Glutamatergic neuron (in vitro differentiated cells): Measurements from ENCODE around the gene STRC. TPM values are rescaled to one million over a fixed set of nuclear protein-coding genes. Genes with fewer than 3 reads are reported as not detected.
"Not testable (repeated sequence)": the region's sequence is repeated elsewhere in the genome, so short reads cannot be mapped to it uniquely, and the experiment has no call there.

Experiments
- DNase-seq: peaks from one replicate; pipeline ENCODE4 v3.0.0; 2022
- H3K27ac Mint-ChIP-seq: one replicate; pipeline ENCODE4 v1.8.0; 2020; ENCODE audit warnings: mild to moderate bottlenecking, mixed read lengths, inconsistent platforms; ENCODE audit not compliant: unreplicated experiment
- H3K27me3 Mint-ChIP-seq: one replicate; pipeline ENCODE4 v1.8.0; 2020; ENCODE audit warnings: mild to moderate bottlenecking, moderate library complexity, mixed read lengths, inconsistent platforms; ENCODE audit not compliant: unreplicated experiment
- H3K36me3 Mint-ChIP-seq: one replicate; pipeline ENCODE4 v1.8.0; 2020; ENCODE audit warnings: mild to moderate bottlenecking, mixed read lengths, inconsistent platforms; ENCODE audit not compliant: unreplicated experiment
- H3K4me1 Mint-ChIP-seq: one replicate; pipeline ENCODE4 v1.8.0; 2020; ENCODE audit warnings: mild to moderate bottlenecking, low read depth, mixed read lengths, inconsistent platforms; ENCODE audit not compliant: unreplicated experiment
- H3K4me3 Mint-ChIP-seq: one replicate; pipeline ENCODE4 v1.8.0; 2020; ENCODE audit warnings: mild to moderate bottlenecking, mixed read lengths, inconsistent platforms; ENCODE audit not compliant: unreplicated experiment
- H3K9me3 Mint-ChIP-seq: one replicate; pipeline ENCODE4 v1.8.0; 2020; ENCODE audit warnings: mild to moderate bottlenecking, moderate library complexity, mixed read lengths, inconsistent platforms; ENCODE audit not compliant: unreplicated experiment
- long read RNA-seq: library from polyadenylated mRNA; unstranded; transcript quantifications from one replicate; pipeline ENCODE4 v2.0.0, GENCODE V29; 2020; ENCODE audit not compliant: unreplicated experiment
- total RNA-seq: library from RNA; stranded (reverse); fragmentation: NEBNext Ultra II Directional; extraction: Animal tissue kit (Norgen Biotek cat#: 25700); gene quantifications from one replicate; pipeline ENCODE4 v1.2.1, GENCODE V29; 2021; ENCODE audit not compliant: unreplicated experiment
- TF ChIP-seq, protein P1 (sequence below): fragments of 200-600 bp; sonication (generic); IDR thresholded peaks from one replicate; pipeline ENCODE4 v1.5.0; 2021; ENCODE audit not compliant: partially characterized antibody, unreplicated experiment

STRC gene
- 1.4 TPM for total RNA-seq
- long read RNA-seq: 0 reads

DNA sequence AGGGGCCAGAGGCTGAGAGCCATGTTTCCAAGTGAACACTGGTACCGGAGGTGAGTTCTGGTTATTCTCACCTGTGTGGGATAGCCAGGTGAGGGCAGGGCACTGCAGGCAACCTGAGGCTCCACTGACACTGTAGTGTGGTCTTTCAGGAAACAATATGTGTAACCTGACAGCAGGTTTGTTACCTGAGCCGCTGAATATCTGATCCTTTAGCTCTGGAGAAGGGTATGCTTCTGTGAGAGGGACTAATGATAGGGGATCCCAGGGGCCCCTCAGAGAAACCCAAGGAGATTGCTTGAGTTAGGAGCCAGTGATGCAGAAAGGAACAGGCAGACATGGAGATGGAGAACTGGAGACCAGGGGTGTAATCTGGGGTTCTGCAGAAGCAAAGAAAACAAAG, at the start of gene STRC:
STRC (minus strand) TSS at position 101 of the 400 bp plus-strand sequence; CDS start at position 23, 78 bp downstream.
- H3K27ac Mint-ChIP-seq, H3K27me3 Mint-ChIP-seq, H3K4me3 Mint-ChIP-seq, DNase-seq, H3K4me1 Mint-ChIP-seq, H3K36me3 Mint-ChIP-seq, H3K9me3 Mint-ChIP-seq: not testable (repeated sequence)

DNA sequence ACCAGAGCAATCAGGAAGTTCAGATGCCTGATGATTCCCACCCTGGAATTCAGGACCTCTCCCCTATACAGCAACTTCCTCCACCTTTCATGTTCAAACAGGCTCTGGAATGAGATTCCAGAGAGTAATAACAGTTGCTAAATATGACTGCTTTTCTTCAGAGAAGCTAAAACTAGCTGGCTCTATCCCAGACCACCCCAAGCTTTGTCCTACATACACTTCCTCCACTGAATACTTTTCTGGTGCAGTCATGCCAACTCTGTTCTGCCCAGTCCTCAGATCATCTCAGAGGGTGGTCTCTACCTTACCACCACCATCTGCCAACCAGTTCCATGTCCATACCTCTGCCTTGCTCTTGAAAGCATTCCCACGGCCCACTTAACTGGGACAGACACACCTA, 47.6 kb upstream of the STRC start:
- H3K9me3 Mint-ChIP-seq, H3K27ac Mint-ChIP-seq, H3K36me3 Mint-ChIP-seq, H3K4me1 Mint-ChIP-seq, H3K4me3 Mint-ChIP-seq, DNase-seq, H3K27me3 Mint-ChIP-seq: not testable (repeated sequence)

DNA sequence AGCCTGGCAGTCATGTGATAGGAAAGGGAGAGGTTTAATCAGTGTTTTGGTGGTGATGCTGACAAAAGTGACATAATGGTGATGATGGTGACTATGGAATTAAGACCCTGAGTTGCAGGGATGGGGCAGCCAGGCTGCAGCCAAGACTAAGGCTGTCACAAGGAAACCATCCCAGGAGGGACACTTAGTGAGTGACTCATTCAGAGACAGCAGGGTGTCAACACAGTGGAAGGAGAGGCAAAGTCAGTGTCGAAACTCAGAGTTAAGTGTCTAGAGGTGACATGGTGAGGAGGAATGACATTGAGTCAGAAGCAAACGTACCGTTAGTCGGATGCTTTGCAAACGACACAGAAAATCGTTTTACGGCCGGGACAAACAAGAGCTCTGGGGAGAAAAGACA, 44.7 kb upstream of the STRC start:
- H3K9me3 Mint-ChIP-seq, H3K36me3 Mint-ChIP-seq, H3K4me1 Mint-ChIP-seq, H3K27me3 Mint-ChIP-seq, DNase-seq, H3K4me3 Mint-ChIP-seq, H3K27ac Mint-ChIP-seq: not testable (repeated sequence)

DNA sequence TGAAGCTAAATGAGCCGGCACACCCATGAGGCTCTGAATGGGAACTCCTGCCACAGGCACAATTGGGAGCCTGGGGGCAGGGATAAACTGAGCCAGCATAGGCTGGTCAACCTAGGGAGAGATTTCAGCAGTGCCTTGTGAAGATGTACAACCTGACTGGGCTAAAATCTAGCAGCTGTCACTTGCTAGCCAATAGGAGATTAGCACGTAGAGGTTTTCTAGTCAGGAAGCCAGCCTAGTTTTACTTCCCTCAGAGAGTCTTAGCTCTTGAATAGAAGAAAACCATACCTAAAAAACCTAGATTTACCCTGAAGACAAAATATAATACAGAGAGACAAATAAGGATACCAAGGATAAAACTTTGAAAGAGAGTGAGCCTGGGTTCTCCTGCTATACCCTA, 43.7 kb upstream of the STRC start:
- not testable (repeated sequence) for H3K36me3 Mint-ChIP-seq, DNase-seq, H3K4me1 Mint-ChIP-seq, H3K4me3 Mint-ChIP-seq, H3K27me3 Mint-ChIP-seq, H3K27ac Mint-ChIP-seq, H3K9me3 Mint-ChIP-seq

DNA sequence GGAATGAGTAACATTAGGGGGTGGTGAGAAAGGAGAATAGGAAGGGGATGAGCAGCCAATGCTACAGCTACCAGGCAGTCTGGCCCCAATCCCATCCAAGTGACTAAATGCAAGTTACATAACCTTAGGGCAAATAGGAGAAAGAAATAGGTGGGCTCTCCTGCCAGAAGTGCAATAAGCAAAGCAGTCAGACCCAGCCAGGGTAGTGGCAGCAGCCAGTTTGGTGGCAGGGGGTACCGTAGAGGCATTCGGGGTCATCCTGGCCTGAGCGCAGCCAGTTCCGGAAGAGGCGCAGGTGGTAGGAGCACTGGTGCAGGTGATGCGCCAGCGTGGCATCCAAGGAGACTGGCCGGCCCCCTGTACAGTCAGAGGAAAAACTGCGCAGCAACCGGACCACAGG, 41.1 kb upstream of the STRC start:
- H3K9me3 Mint-ChIP-seq, H3K4me3 Mint-ChIP-seq, DNase-seq, H3K27ac Mint-ChIP-seq, H3K36me3 Mint-ChIP-seq, H3K4me1 Mint-ChIP-seq, H3K27me3 Mint-ChIP-seq: not testable (repeated sequence)

DNA sequence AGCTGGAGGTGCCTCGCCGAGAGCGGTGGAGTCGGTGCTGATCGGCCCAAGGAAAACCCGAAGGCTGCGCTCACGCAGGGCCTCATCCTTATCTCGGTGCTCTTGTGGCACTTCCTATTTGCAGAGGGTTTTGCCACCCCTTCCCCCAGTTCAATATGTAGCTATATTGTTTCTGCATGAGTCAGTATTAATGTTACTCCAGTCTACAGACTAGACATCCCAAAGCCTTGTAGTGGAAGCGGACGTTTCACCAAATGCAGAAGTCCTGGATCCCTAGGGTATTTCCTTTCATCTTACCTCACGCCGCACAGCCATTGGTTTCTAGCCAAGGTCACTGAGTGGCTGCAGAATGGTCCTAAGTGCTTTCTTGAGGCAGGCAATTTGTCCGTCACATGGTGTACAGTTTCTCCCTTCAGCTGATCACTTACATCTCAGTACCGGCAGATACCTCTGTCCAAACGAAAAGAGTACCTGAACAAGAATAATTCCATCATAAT, 30.9 kb upstream of the STRC start:
- not testable (repeated sequence) for H3K27me3 Mint-ChIP-seq, DNase-seq, H3K4me3 Mint-ChIP-seq, H3K27ac Mint-ChIP-seq, H3K9me3 Mint-ChIP-seq, H3K4me1 Mint-ChIP-seq
- H3K36me3 Mint-ChIP-seq: peaks cover 15% of the 10 kb centered on the region

DNA sequence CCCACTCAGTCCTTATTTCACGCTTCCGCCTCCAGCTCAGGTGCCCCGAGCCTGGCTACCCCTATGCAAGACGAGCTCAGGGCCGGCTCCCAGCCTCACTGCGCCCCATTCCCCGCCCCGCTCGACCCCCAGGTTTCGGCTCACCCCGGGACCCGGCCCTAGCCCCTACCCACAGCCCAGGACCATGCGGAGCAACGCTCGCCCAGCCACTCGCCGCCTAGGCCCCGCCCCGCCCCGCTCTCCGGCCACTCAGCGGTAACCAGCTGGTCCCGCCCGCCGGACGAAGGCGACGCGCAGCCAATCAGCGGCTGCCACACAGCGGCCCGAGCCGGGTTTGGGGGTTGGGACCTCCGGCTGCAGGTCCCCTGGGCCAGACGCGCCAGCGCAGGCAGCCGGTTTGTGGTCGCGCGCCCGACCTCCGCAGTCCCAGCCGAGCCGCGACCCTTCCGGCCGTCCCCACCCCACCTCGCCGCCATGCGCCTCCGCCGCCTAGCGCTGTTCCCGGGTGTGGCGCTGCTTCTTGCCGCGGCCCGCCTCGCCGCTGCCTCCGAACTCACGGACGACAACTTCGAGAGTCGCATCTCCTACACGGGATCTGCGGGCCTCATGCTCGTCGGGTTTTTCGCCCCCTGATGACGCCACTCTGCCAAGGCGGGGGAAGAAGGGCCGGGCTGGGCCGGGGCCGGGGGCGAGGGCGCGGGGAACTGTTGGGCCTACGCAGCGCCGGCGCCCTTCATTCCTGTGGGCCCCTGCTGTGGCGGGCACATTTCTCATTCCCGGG, 30.2 kb upstream of the STRC start, which contains the start of gene CATSPER2:
CATSPER2 (minus strand) TSS at position 196 of the 781 bp plus-strand sequence. CDS start 783 bp downstream, outside the sequence.
- Mint-ChIP-seq H3K9me3 (no peaks in the 10 kb centered on the region), H3K4me1 (no peaks in the 10 kb centered on the region), H3K36me3 (peaks cover 15% of the 10 kb centered on the region), H3K27me3 (no peaks in the 10 kb centered on the region), H3K4me3 (no peak within 1 kb of the TSS), H3K27ac (no peak within 1 kb of the TSS)
- no peak for DNase-seq
- TF ChIP-seq, protein P1, sequence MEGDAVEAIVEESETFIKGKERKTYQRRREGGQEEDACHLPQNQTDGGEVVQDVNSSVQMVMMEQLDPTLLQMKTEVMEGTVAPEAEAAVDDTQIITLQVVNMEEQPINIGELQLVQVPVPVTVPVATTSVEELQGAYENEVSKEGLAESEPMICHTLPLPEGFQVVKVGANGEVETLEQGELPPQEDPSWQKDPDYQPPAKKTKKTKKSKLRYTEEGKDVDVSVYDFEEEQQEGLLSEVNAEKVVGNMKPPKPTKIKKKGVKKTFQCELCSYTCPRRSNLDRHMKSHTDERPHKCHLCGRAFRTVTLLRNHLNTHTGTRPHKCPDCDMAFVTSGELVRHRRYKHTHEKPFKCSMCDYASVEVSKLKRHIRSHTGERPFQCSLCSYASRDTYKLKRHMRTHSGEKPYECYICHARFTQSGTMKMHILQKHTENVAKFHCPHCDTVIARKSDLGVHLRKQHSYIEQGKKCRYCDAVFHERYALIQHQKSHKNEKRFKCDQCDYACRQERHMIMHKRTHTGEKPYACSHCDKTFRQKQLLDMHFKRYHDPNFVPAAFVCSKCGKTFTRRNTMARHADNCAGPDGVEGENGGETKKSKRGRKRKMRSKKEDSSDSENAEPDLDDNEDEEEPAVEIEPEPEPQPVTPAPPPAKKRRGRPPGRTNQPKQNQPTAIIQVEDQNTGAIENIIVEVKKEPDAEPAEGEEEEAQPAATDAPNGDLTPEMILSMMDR: no peak

DNA sequence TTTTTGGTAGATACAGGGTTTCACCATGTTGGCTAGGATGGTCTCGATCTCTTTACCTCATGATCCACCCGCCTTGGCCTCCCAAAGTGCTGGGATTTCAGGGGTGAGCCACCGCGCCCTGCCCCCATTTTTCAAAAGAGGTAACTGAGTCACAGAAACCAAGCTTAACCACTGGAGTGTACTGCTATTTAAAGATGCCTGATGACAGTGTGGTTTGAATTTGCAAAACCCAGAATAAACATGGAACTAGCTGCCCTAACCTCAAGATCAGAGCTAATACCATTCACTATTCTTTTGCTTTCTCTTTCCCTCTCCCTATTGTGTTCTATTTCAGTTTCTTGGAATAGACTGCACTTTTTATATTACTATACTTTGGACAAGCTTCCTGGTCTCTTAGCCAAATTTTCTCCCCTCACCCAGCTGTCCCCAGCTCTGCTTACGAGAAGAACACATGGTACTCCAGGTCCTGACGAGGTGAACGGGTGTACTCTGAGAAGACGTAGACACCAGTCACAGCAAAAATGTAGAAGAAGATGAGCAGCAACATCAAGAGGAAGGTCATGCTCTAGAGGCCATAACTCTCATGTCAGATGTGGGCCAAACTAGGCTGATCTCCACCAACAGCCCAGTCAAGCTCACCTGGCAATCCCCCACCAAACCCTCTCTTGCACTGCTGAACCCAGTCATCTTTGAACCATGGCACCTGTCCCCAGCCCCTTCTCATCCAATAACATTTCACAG, 20.0 kb upstream of the STRC start:
- not testable (repeated sequence) for H3K27ac Mint-ChIP-seq, H3K4me3 Mint-ChIP-seq, H3K4me1 Mint-ChIP-seq, H3K36me3 Mint-ChIP-seq, H3K9me3 Mint-ChIP-seq, H3K27me3 Mint-ChIP-seq, DNase-seq

DNA sequence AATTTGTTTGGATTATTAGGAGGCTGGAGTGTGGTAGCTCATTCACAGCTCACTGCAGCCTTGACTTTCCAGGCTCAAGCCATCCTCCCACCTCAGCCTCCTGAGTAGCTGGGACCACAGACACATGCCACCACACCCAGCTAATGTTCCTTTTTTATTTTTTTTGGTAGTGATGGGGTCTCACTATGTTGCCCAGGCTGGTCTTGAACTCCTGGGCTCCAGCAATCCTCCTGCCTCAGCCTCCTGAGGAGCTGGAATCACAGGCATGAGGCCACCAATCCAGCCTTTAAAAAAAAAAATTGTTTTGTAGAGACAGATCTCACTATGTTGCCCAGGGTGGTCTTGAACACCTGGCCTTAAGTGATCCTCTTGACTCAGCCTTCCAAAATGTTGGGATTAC, 8.3 kb upstream of the STRC start:
- H3K4me1 Mint-ChIP-seq, H3K27me3 Mint-ChIP-seq, H3K27ac Mint-ChIP-seq, H3K36me3 Mint-ChIP-seq, H3K9me3 Mint-ChIP-seq, H3K4me3 Mint-ChIP-seq, DNase-seq: not testable (repeated sequence)
